Activated T-cell treated with anti-CD3 and anti-CD28 coated beads, Interleukin-2, amount 50 U/mL, for 24 hours (primary cell): ENCODE measurements around the gene KRT4.

Experiments
- DNase-seq: peaks from one replicate; pipeline ENCODE4 v3.0.0-alpha.2; 2020
- H3K27ac Mint-ChIP-seq: 2 replicates; pipeline ENCODE4 v1.8.0; 2020; ENCODE audit warnings: mild to moderate bottlenecking, mixed read lengths
- H3K27me3 Mint-ChIP-seq: 2 replicates; pipeline ENCODE4 v1.8.0; 2020; ENCODE audit warnings: mixed read lengths
- H3K36me3 Mint-ChIP-seq: 2 replicates; pipeline ENCODE4 v1.8.0; 2020; ENCODE audit warnings: low read depth, mixed read lengths
- H3K4me1 Mint-ChIP-seq: 2 replicates; pipeline ENCODE4 v1.8.0; 2020; ENCODE audit warnings: low read depth, mixed read lengths
- H3K4me3 Mint-ChIP-seq: 2 replicates; pipeline ENCODE4 v1.8.0; 2020; ENCODE audit warnings: mild to moderate bottlenecking, moderate library complexity, mixed read lengths
- H3K9me3 Mint-ChIP-seq: 2 replicates; pipeline ENCODE4 v1.8.0; 2020; ENCODE audit warnings: mixed read lengths

Gene KRT4

DNA sequence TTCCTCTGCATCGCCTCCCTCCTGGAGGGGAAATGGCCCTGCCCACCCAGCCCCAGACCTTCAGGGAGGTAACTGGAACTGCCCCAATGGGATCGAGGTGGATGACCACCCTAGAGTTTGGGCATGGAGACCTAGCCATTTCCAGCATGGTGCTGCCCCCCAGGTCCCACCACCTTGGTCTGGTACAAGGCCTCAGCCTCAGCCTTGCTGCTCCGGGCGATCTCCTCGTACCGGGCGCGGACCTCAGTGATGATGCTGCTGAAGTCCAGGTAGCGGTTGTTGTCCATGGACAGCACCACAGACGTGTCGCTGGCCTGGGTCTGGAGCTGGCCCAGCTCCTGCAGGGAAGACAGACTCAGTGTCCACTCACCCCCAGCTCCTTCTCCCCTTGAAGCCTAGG lies 30.5 kb upstream of the KRT4 start:
- H3K4me1 Mint-ChIP-seq, result peaks cover 9% of the 10 kb centered on the region
- no peaks in the 10 kb centered on the region for H3K36me3 Mint-ChIP-seq
- DNase-seq, result no peak
- no peaks in the 10 kb centered on the region for H3K9me3 Mint-ChIP-seq
- no peak overlapping the region for H3K4me3 Mint-ChIP-seq
- H3K27ac Mint-ChIP-seq, result no peak overlapping the region
- H3K27me3 Mint-ChIP-seq, result no peaks in the 10 kb centered on the region

DNA sequence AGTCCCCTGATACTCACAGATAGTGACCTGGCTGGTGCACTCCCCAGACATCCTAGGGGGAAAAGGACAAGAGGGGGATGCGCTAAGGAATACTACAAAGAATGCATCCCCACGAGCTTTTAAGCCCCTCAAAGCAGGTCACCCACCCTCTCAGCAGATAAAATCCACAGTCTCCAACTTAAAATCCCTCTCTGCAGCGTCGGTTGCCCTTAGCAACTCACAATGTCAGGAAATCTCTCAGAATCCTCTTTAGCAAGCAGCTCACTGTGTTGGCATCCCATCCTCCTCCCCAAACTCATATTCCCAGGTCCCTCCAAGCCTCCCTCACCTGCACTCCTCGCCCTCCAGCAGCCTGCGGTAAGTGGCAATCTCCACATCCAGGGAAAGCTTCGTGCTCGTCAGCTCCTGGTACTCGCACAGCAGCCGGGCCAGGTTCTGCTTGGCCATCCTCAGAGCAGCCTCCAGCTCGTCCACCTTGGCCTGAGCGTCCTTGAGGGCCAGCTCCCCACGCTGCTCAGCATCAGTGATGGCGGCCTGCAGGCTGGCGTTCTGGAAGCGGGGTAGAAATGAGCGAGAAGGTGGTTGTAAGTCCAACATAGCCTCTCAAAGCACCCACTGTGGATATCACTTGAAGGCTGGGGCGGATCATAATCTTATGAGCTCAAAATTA lies 25.7 kb upstream of the KRT4 start:
- Mint-ChIP-seq H3K4me1 (peaks cover 45% of the 10 kb centered on the region), H3K4me3 (no peak overlapping the region), H3K27me3 (no peaks in the 10 kb centered on the region), H3K9me3 (no peaks in the 10 kb centered on the region), H3K36me3 (no peaks in the 10 kb centered on the region), H3K27ac (no peak overlapping the region)
- no peak for DNase-seq

DNA sequence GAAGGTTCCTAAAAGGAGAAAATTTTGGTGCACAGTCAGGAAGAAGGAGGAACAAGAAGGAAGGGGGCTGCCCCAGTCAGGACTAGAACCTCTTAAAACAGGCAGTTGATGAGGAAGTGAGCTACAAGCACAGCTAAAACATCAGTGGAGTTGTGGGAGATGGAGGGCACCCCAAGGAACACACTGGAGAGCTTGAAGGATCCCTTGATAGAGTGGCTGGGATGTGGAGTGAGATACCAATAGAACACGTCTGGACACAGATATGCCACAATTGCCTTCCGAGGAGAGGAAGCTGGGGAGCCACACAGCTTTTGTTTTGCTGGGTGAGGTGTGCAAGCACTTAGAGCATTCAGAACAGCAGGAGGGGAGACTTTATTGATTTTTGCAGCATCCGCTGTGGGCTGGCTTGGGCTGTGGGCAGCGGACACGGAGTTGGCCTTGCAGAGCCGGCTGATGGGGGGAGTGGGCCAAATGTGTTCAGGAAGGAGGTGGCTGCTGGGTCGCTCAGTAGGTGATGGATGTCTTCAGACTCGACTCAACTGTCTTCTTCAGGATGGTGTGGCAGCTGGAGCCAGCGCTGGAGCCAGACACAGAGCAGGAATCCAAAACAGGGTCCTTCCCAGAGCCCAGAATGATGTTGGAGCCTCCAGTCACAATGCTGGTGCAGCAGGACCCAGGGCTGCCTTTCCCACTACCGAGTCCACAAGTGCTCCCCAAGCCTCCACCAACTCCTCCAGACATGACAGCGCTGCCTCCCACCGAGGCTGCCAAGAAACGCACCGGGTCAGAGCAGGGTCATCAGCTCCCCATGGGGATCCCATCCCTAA lies 24.9 kb upstream of the KRT4 start:
- no peak for DNase-seq
- Mint-ChIP-seq H3K9me3 (no peaks in the 10 kb centered on the region), H3K27ac (no peak overlapping the region), H3K4me3 (no peak overlapping the region), H3K36me3 (no peaks in the 10 kb centered on the region), H3K4me1 (peaks cover 46% of the 10 kb centered on the region), H3K27me3 (no peaks in the 10 kb centered on the region)

DNA sequence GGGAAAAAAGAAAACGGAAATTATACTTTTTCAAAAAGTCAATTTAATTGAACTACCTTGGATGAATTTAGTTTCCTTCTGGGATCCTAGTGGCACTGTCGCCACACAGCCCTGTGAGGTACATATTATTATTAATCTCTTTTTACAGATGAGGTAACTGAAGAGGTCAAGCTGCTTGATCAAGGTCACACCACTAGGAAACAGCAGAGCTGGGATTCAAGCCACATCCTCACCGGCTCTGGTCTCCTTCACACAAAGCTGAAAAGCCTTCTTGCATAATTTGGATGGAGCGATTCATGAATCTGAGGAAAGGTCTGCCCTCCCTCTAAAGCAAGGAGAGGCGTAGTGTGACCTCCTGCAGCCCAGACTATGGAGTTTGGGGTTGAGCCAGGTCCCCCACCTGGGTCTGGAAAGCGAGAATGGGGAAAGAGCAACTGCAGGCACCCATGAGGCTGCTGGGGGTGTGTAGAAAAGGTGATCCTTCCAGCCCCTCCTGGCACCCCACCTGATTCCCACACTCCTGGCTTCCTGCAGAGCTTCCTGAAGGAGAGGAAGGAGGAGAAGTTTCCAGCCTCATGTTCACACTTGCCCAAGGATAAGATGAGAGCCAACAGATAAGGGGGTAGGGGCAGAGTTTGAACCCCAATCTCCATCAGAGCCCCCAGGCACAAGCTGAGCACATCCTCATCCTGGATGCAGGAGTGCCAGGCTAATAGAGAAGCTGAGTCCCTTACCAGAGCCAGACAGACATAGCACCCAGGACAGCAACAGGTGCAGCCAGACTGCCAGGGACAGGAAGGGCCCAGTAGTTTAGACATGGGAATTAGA lies 24.1 kb upstream of the KRT4 start:
- H3K27me3 Mint-ChIP-seq, result no peaks in the 10 kb centered on the region
- H3K9me3 Mint-ChIP-seq, result no peaks in the 10 kb centered on the region
- no peak for DNase-seq
- H3K27ac Mint-ChIP-seq, result peak overlapping the region; percentile 55
- H3K4me1 Mint-ChIP-seq, result peaks cover 46% of the 10 kb centered on the region
- H3K36me3 Mint-ChIP-seq, result no peaks in the 10 kb centered on the region
- H3K4me3 Mint-ChIP-seq, result no peak overlapping the region

DNA sequence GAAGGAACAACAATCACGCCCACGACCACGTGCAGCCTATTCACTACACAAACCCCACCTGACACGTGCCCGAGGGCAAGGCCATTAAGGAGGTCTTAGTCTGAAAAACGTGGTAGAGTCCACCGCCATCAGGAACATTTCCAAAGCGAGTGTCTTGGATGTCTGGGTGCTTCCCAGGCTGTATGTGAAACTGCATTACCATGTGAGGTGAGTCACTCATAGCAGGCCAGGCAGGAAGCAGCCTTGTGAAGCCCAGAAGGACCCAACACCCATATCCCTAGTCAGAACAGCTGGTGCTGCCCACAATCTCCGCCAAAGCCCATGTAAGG lies 23.5 kb upstream of the KRT4 start:
- H3K9me3 Mint-ChIP-seq, result no peaks in the 10 kb centered on the region
- no peak for DNase-seq
- H3K4me3 Mint-ChIP-seq, result no peak overlapping the region
- no peaks in the 10 kb centered on the region for H3K27me3 Mint-ChIP-seq
- peaks cover 44% of the 10 kb centered on the region for H3K4me1 Mint-ChIP-seq
- H3K36me3 Mint-ChIP-seq, result no peaks in the 10 kb centered on the region
- H3K27ac Mint-ChIP-seq, result peak overlapping the region; percentile 55

DNA sequence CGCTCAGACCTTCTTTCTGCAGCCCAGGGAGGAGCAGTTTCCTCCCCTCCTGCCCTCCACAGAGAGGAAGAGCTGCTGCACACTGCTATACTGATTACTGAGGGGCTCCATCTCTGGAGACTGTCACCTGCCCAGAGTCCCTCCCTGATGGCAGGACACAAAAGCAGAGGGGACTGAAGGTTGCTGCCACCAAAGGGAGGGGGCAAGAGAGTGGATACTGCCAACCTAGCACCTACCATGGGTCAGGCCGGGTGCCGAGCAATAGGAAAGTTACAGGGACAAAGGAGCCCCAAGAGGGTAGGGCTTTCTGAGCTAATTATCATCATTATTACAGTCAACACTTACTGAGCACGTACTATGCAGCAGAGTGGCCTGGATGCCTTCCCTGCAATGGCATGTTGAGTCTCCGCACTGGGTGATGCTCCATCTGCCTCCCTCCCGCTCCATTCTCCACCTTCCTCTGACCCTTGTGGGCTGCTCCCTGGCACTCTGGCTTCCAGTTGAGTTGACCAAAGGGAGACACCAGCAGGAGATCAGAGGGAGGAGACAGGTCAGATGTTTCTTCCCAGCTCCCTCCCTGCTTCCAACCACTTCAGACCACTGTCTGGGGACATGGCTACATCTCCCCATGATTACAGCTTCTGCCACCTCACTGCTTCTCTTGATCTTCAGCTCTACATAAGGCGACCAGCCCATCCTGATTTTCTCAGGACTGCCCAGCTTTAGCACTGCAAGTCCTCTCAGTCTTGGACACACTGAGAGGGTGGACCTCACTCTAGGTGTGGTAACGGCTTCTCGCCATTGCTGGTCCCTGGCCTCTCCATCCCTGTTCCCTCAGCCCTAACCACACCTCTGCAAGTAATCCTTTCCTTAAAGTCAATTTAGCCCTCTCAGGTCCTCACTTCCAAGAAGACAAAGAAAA lies 22.8 kb upstream of the KRT4 start:
- DNase-seq, result no peak
- no peaks in the 10 kb centered on the region for H3K36me3 Mint-ChIP-seq
- peaks cover 41% of the 10 kb centered on the region for H3K4me1 Mint-ChIP-seq
- H3K9me3 Mint-ChIP-seq, result no peaks in the 10 kb centered on the region
- peak overlapping the region; percentile 93 for H3K27ac Mint-ChIP-seq
- H3K27me3 Mint-ChIP-seq, result no peaks in the 10 kb centered on the region
- H3K4me3 Mint-ChIP-seq, result peak overlapping the region; percentile 42

DNA sequence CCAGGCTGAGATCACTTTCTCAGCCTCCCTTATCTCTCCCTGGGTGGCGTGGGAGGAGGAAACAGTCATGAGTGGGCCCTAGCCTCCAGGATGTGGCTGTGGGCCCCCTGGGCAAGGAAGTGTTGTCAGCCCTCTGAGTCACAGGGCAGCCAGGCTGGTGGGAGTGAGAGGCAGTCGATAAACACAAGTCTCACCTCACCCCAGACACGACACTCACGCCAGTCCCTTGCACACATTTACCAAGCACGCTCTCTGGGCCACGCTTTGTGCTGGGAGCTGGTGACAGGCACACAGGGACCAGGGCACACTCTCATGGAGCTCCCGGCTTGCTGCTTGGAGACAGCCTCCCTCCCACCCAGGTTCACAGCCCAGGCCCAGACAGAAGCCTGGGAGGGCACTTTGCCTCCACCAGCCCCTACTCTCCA lies 22.1 kb upstream of the KRT4 start:
- no peaks in the 10 kb centered on the region for H3K36me3 Mint-ChIP-seq
- no peaks in the 10 kb centered on the region for H3K27me3 Mint-ChIP-seq
- peak overlapping the region; percentile 93 for H3K27ac Mint-ChIP-seq
- H3K9me3 Mint-ChIP-seq, result no peaks in the 10 kb centered on the region
- peak; percentile 75 for DNase-seq
- peak overlapping the region; percentile 42 for H3K4me3 Mint-ChIP-seq
- H3K4me1 Mint-ChIP-seq, result peaks cover 41% of the 10 kb centered on the region

DNA sequence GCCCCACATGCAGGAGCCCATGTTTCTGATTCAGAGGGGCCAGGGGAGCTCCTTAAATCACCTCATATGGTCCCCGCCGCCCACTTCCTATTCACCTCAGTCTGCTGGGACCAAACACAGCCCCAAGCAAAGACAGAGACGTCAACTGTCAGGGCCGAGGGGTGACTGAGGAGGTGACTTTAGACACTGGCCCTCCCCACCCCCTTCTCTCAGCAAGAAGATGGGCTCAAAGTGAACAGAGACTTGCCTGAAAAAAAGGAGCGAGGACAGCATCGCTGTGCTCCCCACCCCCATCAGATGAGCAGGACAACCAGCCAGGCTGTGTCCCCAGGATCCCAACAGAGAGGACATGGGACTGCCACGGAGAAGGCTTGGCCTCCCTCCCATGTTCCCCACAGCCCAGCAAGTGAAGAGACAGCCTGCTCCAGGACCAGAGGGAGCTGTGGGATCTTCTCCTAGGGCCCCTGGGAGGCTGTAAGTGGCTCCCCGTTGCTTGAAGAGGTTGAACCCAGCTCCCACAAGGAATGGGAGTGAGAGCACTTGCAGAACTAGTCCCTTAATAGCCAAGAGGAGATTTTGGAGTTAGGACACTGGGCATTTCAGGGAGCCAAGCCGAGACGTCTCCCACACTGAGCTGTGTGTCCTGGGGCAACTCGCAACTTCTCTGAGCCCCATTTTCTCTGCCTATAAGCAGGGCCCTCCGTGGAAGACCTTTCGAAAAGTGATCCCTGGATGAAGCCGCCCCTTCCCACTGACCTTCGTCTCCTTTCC lies 21.5 kb upstream of the KRT4 start:
- Mint-ChIP-seq H3K27ac (peak overlapping the region; percentile 93), H3K4me3 (peak overlapping the region; percentile 42), H3K36me3 (no peaks in the 10 kb centered on the region), H3K9me3 (no peaks in the 10 kb centered on the region), H3K4me1 (peaks cover 41% of the 10 kb centered on the region), H3K27me3 (no peaks in the 10 kb centered on the region)
- DNase-seq, result peak; percentile 43

DNA sequence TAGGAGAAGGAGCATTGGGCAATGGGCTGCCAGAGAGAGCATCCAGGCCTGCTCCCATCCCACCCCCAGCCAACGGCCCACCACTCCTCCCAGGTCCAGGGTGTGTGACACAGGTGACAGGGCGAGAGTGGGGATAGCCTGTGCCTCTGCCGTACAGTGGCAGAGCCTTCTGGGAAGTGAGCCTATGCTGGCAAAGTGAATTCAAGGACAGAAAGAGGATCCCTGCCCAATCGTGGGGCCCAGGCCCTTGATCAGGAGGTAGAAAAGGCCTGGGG lies 20.7 kb upstream of the KRT4 start:
- Mint-ChIP-seq H3K27me3 (no peaks in the 10 kb centered on the region), H3K27ac (peak overlapping the region; percentile 17), H3K9me3 (no peaks in the 10 kb centered on the region), H3K4me1 (peaks cover 41% of the 10 kb centered on the region), H3K36me3 (no peaks in the 10 kb centered on the region), H3K4me3 (no peak overlapping the region)
- DNase-seq, result no peak

DNA sequence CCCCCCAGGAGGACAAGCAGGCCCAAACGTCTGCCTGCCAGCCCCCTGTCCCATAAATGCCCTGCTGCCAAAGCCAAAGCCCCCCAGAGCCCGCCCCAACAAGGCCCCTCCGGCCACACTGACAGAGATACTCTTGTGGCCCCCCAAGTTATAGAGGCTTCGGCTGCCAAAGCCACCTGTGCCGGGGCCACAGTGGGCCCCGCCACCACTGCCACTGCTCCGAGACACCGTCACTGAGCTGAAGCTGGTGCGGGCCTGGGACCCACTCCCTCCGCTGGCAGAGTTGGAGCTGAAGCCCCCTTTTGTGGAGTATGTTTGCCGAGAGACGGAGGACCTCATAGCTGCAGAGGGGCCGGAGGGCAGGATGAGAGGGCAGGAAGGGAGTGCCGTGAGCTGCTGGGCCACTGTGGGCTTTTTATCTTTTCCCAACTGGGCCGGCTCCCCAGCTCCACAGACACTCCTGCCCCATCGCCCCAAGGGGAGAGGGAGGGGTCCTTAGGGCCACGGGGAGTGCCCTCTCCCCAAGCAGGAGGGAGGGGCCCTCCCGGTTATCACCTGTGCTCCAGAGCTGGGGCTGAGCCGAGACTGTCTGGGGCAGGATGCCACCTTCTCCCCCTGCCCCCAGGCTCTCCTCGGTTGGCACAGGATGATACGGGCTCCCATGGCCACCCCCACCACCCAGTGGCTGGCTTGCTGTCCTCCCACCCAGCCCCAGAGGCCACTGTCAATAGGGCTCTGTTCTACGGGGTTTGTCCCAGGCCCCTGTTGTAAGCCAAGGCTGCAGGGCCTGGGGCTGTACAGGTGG lies 20.2 kb upstream of the KRT4 start, which contains the start of gene KRT79:
KRT79 (minus strand) TSS at position 390 of the 805 bp plus-strand sequence; CDS start at position 339, 51 bp downstream.
- Mint-ChIP-seq H3K27ac (peak within 1 kb of the TSS; percentile 93), H3K27me3 (no peaks in the 10 kb centered on the region), H3K9me3 (no peaks in the 10 kb centered on the region), H3K4me3 (no peak within 1 kb of the TSS), H3K4me1 (peaks cover 42% of the 10 kb centered on the region), H3K36me3 (no peaks in the 10 kb centered on the region)
- no peak for DNase-seq

DNA sequence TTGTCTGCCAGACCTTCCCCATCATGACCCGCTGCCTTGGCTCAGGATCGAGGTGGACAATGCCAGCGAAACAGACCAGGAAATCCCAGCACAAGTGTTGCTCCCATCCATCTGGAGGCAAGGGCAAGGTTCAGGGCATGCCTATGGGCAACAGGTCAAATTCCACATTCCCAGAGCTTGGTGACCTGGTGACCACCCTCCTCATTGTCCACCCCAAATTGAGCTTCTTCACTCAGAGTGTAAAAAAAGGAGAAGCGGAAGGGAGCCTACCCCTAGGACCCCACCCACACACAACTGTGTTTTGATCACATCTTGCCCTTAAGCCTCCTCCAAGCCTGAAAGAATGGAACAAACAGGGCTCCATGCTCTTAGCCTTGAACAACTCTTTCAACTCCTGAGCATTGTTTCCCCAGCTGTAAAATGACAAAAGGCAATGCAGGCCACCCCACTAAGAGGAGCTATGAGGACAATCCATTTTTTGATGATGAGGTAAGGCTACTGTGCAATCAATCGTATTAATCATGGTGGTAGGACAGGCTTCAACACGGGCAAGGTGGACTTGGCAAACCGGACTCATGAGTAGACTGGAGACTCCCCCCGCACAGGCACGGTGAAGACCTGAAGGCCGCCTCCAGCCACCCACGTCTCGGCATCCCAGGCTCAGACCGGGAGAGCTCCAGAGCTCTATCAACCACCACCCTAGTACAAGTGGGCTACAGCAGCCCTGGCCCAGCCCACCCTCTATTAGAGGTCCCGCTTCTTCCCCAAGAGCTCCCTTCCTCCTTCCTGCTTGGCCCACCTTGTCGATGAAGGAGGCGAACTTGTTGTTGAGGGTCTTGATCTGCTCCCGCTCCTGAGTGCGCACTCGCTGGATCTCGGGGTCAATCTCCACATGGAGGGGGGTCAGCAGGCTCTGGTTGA lies 19.3 kb upstream of the KRT4 start:
- DNase-seq, result no peak
- Mint-ChIP-seq H3K9me3 (no peaks in the 10 kb centered on the region), H3K4me3 (no peak overlapping the region), H3K27ac (no peak overlapping the region), H3K27me3 (no peaks in the 10 kb centered on the region), H3K36me3 (no peaks in the 10 kb centered on the region), H3K4me1 (peaks cover 47% of the 10 kb centered on the region)

DNA sequence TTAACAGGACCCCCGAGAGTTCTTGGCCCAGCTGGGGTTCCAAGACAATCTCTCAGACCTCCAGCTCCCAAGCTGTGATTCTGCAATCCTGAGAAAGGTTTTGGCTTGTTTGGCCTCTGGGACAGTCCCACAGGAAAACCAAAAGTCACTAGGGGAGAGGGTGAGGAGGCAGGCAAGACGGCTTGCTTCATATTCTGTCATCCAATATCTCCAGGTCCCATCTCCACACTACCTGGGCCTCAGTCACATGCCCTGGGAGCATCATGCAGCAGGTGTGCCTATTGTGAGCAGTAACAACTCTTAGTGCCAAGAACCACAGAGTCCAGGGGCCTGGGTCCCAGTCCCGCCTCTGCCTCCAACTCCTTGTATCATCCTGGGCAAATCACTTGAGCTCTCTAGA lies 18.5 kb upstream of the KRT4 start:
- Mint-ChIP-seq H3K36me3 (no peaks in the 10 kb centered on the region), H3K4me3 (no peak overlapping the region), H3K9me3 (no peaks in the 10 kb centered on the region), H3K4me1 (peaks cover 41% of the 10 kb centered on the region), H3K27ac (no peak overlapping the region), H3K27me3 (no peaks in the 10 kb centered on the region)
- no peak for DNase-seq
